Trophoblast cell (in vitro differentiated cells and primary cell): ENCODE data around the gene HHATL.

ENCODE experiments used
- DNase-seq, 2 donors: peaks; one replicate each; pipeline ENCODE4 v3.0.0-alpha.2; 2016
- H2AFZ ChIP-seq: 2 replicates; pipeline ENCODE4 v1.6.1; 2013; ENCODE audit warnings: low read length, moderate library complexity, mild to moderate bottlenecking; ENCODE audit not compliant: insufficient read depth, poor library complexity
- H2AK5ac ChIP-seq: 2 replicates; pipeline ENCODE4 v1.6.1; 2013; ENCODE audit warnings: mild to moderate bottlenecking, low read length
- H2BK120ac ChIP-seq: 2 replicates; pipeline ENCODE4 v1.6.1; 2013; ENCODE audit warnings: low read length, mild to moderate bottlenecking, moderate library complexity; ENCODE audit not compliant: insufficient read depth, poor library complexity
- H2BK12ac ChIP-seq: 2 replicates; pipeline ENCODE4 v1.6.1; 2013; ENCODE audit warnings: mild to moderate bottlenecking, low read length, moderate library complexity
- H2BK5ac ChIP-seq: 2 replicates; pipeline ENCODE4 v1.6.1; 2013; ENCODE audit warnings: low read length, low read depth, moderate library complexity, mild to moderate bottlenecking; ENCODE audit not compliant: poor library complexity
- H3K14ac ChIP-seq: 2 replicates; pipeline ENCODE4 v1.6.1; 2013; ENCODE audit warnings: mild to moderate bottlenecking, low read length
- H3K18ac ChIP-seq: 2 replicates; pipeline ENCODE4 v1.6.1; 2013; ENCODE audit warnings: mild to moderate bottlenecking, low read length
- H3K23ac ChIP-seq: 2 replicates; pipeline ENCODE4 v1.6.1; 2013; ENCODE audit warnings: low read length
- H3K27ac ChIP-seq: 2 replicates; pipeline ENCODE4 v1.5.1; 2013; ENCODE audit warnings: low read depth, mild to moderate bottlenecking, inconsistent platforms, low read length, moderate library complexity
- H3K27me3 ChIP-seq: 2 replicates; pipeline ENCODE4 v1.6.1; 2013; ENCODE audit warnings: inconsistent platforms, mild to moderate bottlenecking, low read length, moderate library complexity; ENCODE audit not compliant: insufficient read depth
- H3K36me3 ChIP-seq, 2 experiments: 1 replicate in 1 of 2; 2 replicates in 1 of 2; pipeline ENCODE4 v1.6.1; 2013; ENCODE audit warnings: low read length in 2 of 2, mild to moderate bottlenecking in 2 of 2, moderate library complexity in 1 of 2; ENCODE audit not compliant: insufficient read depth in 2 of 2, control insufficient read depth in 1 of 2
- H3K4ac ChIP-seq: 2 replicates; pipeline ENCODE4 v1.6.1; 2013; ENCODE audit warnings: low read depth, mild to moderate bottlenecking, low read length, moderate library complexity
- H3K4me1 ChIP-seq, 2 experiments: 1 replicate in 1 of 2; 2 replicates in 1 of 2; pipeline ENCODE4 v1.6.1; 2013; ENCODE audit warnings: low read length in 2 of 2, mild to moderate bottlenecking in 2 of 2, moderate library complexity in 1 of 2; ENCODE audit not compliant: insufficient read depth in 2 of 2, control insufficient read depth in 1 of 2
- H3K4me2 ChIP-seq: 2 replicates; pipeline ENCODE4 v1.6.1; 2013; ENCODE audit warnings: inconsistent platforms, mild to moderate bottlenecking, low read length, moderate library complexity
- H3K4me3 ChIP-seq: 2 replicates; pipeline ENCODE4 v1.5.1; 2013; ENCODE audit warnings: mild to moderate bottlenecking, low read depth, low read length, inconsistent platforms
- H3K79me1 ChIP-seq: one replicate; pipeline ENCODE4 v1.6.1; 2013; ENCODE audit warnings: low read length
- H3K79me2 ChIP-seq: 2 replicates; pipeline ENCODE4 v1.6.1; 2013; ENCODE audit warnings: low read length, mild to moderate bottlenecking; ENCODE audit not compliant: control insufficient read depth, insufficient read depth, poor library complexity
- H3K9ac ChIP-seq: 2 replicates; pipeline ENCODE4 v1.6.1; 2013; ENCODE audit warnings: mild to moderate bottlenecking, low read length
- H3K9me3 ChIP-seq: 2 replicates; pipeline ENCODE4 v1.6.1; 2013; ENCODE audit warnings: low read depth, mild to moderate bottlenecking, control low read depth, inconsistent platforms, low read length; ENCODE audit not compliant: insufficient read depth
- H4K12ac ChIP-seq: 2 replicates; pipeline ENCODE4 v1.6.1; 2013; ENCODE audit warnings: low read depth, mild to moderate bottlenecking, low read length, moderate library complexity
- H4K8ac ChIP-seq: 2 replicates; pipeline ENCODE4 v1.6.1; 2013; ENCODE audit warnings: low read depth, mild to moderate bottlenecking, low read length, moderate library complexity
- H4K91ac ChIP-seq: one replicate; pipeline ENCODE4 v1.6.1; 2013; ENCODE audit warnings: low read depth, mild to moderate bottlenecking, low read length, moderate library complexity
- WGBS: extraction: QIAGEN DNeasy Blood & Tissue Kit; methylation state at CpG from one replicate; pipeline ENCODE4 v1.1.7; 2013; ENCODE audit warnings: missing lambda C conversion rate; ENCODE audit not compliant: insufficient read length, insufficient coverage; ENCODE audit errors: extremely low coverage; 5-methylcytosine and 5-hydroxymethylcytosine counted together

The HHATL gene

DNA sequence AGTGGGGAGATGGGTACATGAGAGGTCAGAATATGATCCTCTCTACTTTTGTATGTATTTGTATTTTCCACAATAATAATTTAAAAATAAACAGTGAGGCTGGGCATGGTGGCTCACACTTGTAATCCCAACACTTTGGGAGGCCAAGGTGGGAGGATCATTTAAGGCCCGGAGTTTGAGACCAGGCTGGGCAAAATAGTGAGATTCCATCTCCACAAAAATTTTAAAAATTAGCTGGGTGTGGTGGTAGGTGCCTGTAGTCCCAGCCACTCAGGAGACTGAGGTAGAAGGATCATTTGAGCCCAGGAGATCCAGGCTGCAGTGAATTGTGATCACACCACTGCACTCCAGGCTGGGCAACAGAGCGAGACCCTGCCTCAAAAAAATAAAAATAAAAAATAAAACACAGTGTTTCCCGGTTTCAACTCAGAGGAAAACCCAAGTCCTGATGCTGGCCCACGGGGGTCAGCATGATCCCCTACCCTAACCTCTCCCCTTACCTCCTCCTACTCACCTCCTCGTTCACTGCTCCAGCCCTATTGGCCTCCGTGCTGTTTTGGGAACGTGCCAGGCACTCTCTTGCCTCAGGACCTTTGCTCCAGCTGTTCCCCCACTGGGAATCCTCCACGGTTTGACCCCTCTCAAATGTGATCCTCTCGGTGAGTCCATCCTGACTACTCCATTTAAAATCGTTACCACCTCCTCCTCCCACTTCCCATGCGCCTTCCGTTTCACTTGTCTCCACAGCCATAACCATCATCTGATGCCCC is 20.1 kb downstream of the HHATL start:
- no peak overlapping the region for H2AK5ac ChIP-seq
- H3K14ac ChIP-seq, result no peak overlapping the region
- no peak overlapping the region for H3K9ac ChIP-seq
- no peaks in the 10 kb centered on the region for H3K36me3 ChIP-seq
- peak overlapping the region; percentile 47 for H2BK12ac ChIP-seq
- no peak overlapping the region for H3K27ac ChIP-seq
- H3K23ac ChIP-seq, result no peak overlapping the region
- H3K4ac ChIP-seq, result no peak overlapping the region
- H3K79me2 ChIP-seq, result no peaks in the 10 kb centered on the region
- H3K4me3 ChIP-seq, result no peak overlapping the region
- H3K18ac ChIP-seq, result no peak overlapping the region
- no peak overlapping the region for H2BK5ac ChIP-seq
- no peak overlapping the region for H4K12ac ChIP-seq
- peaks cover 5% of the 10 kb centered on the region for H3K9me3 ChIP-seq
- no peak overlapping the region for H4K8ac ChIP-seq
- no peak overlapping the region for H4K91ac ChIP-seq
- H2AFZ ChIP-seq, result no peak overlapping the region
- no peaks in the 10 kb centered on the region for H3K27me3 ChIP-seq
- peak in 1 of 2 donors; percentile 54 for DNase-seq
- peaks cover 3 to 5% of the 10 kb centered on the region in 2 experiments for H3K4me1 ChIP-seq
- no CpG with 5 or more reads among the region's 12 CpGs for WGBS
- H3K4me2 ChIP-seq, result no peak overlapping the region
- H2BK120ac ChIP-seq, result no peak overlapping the region
- H3K79me1 ChIP-seq, result peaks cover 2% of the 10 kb centered on the region

- Histone ChIP-seq H3K36me3 (no peaks in the 10 kb centered on the region), H3K9me3 (peaks cover 4% of the 10 kb centered on the region), H3K18ac (no peak overlapping the region), H3K27ac (no peak overlapping the region), H4K91ac (no peak overlapping the region), H2BK5ac (no peak overlapping the region), H3K27me3 (no peaks in the 10 kb centered on the region), H4K8ac (no peak overlapping the region), H2BK12ac (no peak overlapping the region), H3K79me1 (peaks cover 2% of the 10 kb centered on the region), H3K4ac (no peak overlapping the region), H2AK5ac (no peak overlapping the region), H3K4me3 (no peak overlapping the region), H3K4me1 (peaks cover 3 to 5% of the 10 kb centered on the region in 2 experiments), H4K12ac (no peak overlapping the region), H2BK120ac (no peak overlapping the region), H3K79me2 (no peaks in the 10 kb centered on the region), H3K14ac (no peak overlapping the region), H3K9ac (no peak overlapping the region), H3K4me2 (no peak overlapping the region), H2AFZ (no peak overlapping the region), H3K23ac (no peak overlapping the region)
- WGBS, result 100% methylated on average over 1 of the region's 10 CpGs
- DNase-seq, result no peak
These were observed 21.1 kb downstream of the HHATL start for GRCh38 chr3:42681361-42682038.

GRCh38 chr3:42680806-42681205 is 21.8 kb downstream of the HHATL start:
- Histone ChIP-seq H2BK12ac (no peak overlapping the region), H2BK120ac (no peak overlapping the region), H3K4ac (no peak overlapping the region), H3K4me3 (no peak overlapping the region), H3K27me3 (no peaks in the 10 kb centered on the region), H4K91ac (no peak overlapping the region), H3K36me3 (no peaks in the 10 kb centered on the region), H4K8ac (no peak overlapping the region), H3K18ac (no peak overlapping the region), H3K14ac (no peak overlapping the region), H2BK5ac (no peak overlapping the region), H3K79me1 (peaks cover 2% of the 10 kb centered on the region), H3K4me1 (peaks cover 3 to 5% of the 10 kb centered on the region in 2 experiments), H3K23ac (no peak overlapping the region), H3K27ac (no peak overlapping the region), H4K12ac (no peak overlapping the region), H3K79me2 (no peaks in the 10 kb centered on the region), H3K9ac (no peak overlapping the region), H2AFZ (no peak overlapping the region), H3K9me3 (peaks cover under 1% of the 10 kb centered on the region), H3K4me2 (no peak overlapping the region), H2AK5ac (no peak overlapping the region)
- peak in 1 of 2 donors; percentile 31 for DNase-seq
- WGBS, result no CpG with 5 or more reads among the region's 4 CpGs

DNA sequence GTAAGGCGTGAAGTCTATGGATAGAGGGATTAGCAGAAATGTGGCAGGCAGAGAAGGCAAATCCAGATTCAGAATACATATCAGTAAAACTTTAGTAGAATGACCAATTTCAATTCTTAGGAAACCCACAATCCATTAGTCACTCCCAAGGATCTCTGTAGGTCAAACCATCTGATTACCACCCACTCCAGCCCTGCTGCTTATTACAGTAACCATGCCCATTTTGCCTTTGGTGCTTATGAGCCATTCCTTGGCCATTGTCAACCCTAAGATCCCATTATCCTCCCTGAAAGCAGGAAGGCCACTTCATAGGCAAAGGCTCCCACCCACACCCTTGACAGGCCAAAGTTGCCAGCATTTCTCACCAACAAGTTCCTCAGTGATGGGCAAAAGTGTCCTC is 22.3 kb downstream of the HHATL start:
- no peak overlapping the region for H2BK120ac ChIP-seq
- H2AFZ ChIP-seq, result no peak overlapping the region
- no peak overlapping the region for H4K12ac ChIP-seq
- H3K4ac ChIP-seq, result no peak overlapping the region
- H3K27ac ChIP-seq, result no peak overlapping the region
- H2BK12ac ChIP-seq, result no peak overlapping the region
- H3K23ac ChIP-seq, result no peak overlapping the region
- no peak for DNase-seq
- no peak overlapping the region for H2AK5ac ChIP-seq
- no peaks in the 10 kb centered on the region for H3K9me3 ChIP-seq
- no peak overlapping the region for H3K9ac ChIP-seq
- no peak overlapping the region for H3K18ac ChIP-seq
- no peak overlapping the region for H3K4me3 ChIP-seq
- H3K14ac ChIP-seq, result no peak overlapping the region
- no peak overlapping the region for H3K4me2 ChIP-seq
- H3K79me1 ChIP-seq, result peaks cover 2% of the 10 kb centered on the region
- whole genome bisulfite sequencing, result no CpG with 5 or more reads among the region's 1 CpG
- H4K91ac ChIP-seq, result peak overlapping the region; percentile 10
- H2BK5ac ChIP-seq, result no peak overlapping the region
- H3K27me3 ChIP-seq, result no peaks in the 10 kb centered on the region
- H4K8ac ChIP-seq, result no peak overlapping the region
- H3K79me2 ChIP-seq, result no peaks in the 10 kb centered on the region
- H3K4me1 ChIP-seq, result peaks cover 3 to 5% of the 10 kb centered on the region in 2 experiments
- H3K36me3 ChIP-seq, result no peaks in the 10 kb centered on the region
